Mucosa of descending colon (tissue), 3 donors: ENCODE results near the gene CFTR. TPM values are rescaled to one million over a fixed set of nuclear protein-coding genes. Genes with fewer than 3 reads are reported as not detected.

Source experiments
- ATAC-seq: fragments of 200-7000 bp; cut with Tn5 transposase; one replicate; pipeline ENCODE4 v1.9.1; 2020; ENCODE audit warnings: mild to moderate bottlenecking, moderate library complexity
- DNase-seq, 3 donors: peaks; one replicate each; pipeline ENCODE4 v3.0.0-alpha.2; 2020
- H3K36me3 ChIP-seq: fragments of 200-600 bp; one replicate; pipeline ENCODE4 v1.8.0; 2021; ENCODE audit warnings: low read depth, mild to moderate bottlenecking
- H3K4me1 ChIP-seq: fragments of 200-600 bp; one replicate; pipeline ENCODE4 v1.8.0; 2021; ENCODE audit warnings: low read depth, mild to moderate bottlenecking
- H3K4me3 ChIP-seq: fragments of 200-600 bp; one replicate; pipeline ENCODE4 v1.8.0; 2021; ENCODE audit warnings: mild to moderate bottlenecking
- H3K9me3 ChIP-seq: fragments of 200-600 bp; one replicate; pipeline ENCODE4 v1.8.0; 2021; ENCODE audit warnings: mild to moderate bottlenecking
- intact Hi-C, 2 donors: fragments of 100-400 bp; cut with DNase I in 1 of 2; cut with micrococcal nuclease in 1 of 2; formaldehyde crosslinking; loops; one replicate each; pipeline versions ENCODE4 v1.11.0 to v1.11.1; 2022; cut with DNase I, micrococcal nuclease
- total RNA-seq, 3 donors: library from RNA; stranded (reverse); fragmentation: NEBNext Ultra II Directional in 2 of 3; extraction: Animal tissue kit (Norgen Biotek cat#: 25700) in 2 of 3; gene quantifications; one replicate each; pipeline versions ENCODE4 v1.2.1 to v1.2.4, GENCODE V29; 2021 to 2023
- TF ChIP-seq, protein P1 (sequence below): fragments of 200-600 bp; IDR thresholded peaks from one replicate; pipeline ENCODE4 v1.8.0; 2022; ENCODE audit warnings: antibody characterized with exemption, mild to moderate bottlenecking
- donor health status: DM: no; HTN: no; CAD: no; lungs with moderate emphysema.
- donor health status: DM: no; HTN: no; CAD: no.
- donor health status: DM: no; HTN: yes; CAD: no.

CFTR gene
- total RNA-seq, 3 donors from 2014 or later = 85.9 to 176 (median 94.9) TPM

- intact Hi-C loops = no loop called here
- DNase-seq (no peak), ATAC-seq (no peak)
- TF ChIP-seq, protein P1, sequence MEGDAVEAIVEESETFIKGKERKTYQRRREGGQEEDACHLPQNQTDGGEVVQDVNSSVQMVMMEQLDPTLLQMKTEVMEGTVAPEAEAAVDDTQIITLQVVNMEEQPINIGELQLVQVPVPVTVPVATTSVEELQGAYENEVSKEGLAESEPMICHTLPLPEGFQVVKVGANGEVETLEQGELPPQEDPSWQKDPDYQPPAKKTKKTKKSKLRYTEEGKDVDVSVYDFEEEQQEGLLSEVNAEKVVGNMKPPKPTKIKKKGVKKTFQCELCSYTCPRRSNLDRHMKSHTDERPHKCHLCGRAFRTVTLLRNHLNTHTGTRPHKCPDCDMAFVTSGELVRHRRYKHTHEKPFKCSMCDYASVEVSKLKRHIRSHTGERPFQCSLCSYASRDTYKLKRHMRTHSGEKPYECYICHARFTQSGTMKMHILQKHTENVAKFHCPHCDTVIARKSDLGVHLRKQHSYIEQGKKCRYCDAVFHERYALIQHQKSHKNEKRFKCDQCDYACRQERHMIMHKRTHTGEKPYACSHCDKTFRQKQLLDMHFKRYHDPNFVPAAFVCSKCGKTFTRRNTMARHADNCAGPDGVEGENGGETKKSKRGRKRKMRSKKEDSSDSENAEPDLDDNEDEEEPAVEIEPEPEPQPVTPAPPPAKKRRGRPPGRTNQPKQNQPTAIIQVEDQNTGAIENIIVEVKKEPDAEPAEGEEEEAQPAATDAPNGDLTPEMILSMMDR = no peak
- no peak overlapping the region for H3K4me3 ChIP-seq
- no peaks in the 10 kb centered on the region for H3K9me3 ChIP-seq
- H3K4me1 ChIP-seq = no peaks in the 10 kb centered on the region
- no peaks in the 10 kb centered on the region for H3K36me3 ChIP-seq
These were observed 151.2 kb downstream of the CFTR start for GRCh38 chr7:117630907-117631564.

GRCh38 chr7:117631652-117632051 lies 151.8 kb downstream of the CFTR start:
- intact Hi-C loops = no loop called here
- TF ChIP-seq, protein P1 = no peak
- no peaks in the 10 kb centered on the region for H3K4me1 ChIP-seq
- H3K9me3 ChIP-seq = no peaks in the 10 kb centered on the region
- H3K4me3 ChIP-seq = no peak overlapping the region
- DNase-seq (no peak), ATAC-seq (no peak)
- H3K36me3 ChIP-seq = no peaks in the 10 kb centered on the region

- no peaks in the 10 kb centered on the region for H3K4me1 ChIP-seq
- H3K9me3 ChIP-seq = no peaks in the 10 kb centered on the region
- no peak overlapping the region for H3K4me3 ChIP-seq
- TF ChIP-seq, protein P1 = no peak
- DNase-seq = no peak
- no peaks in the 10 kb centered on the region for H3K36me3 ChIP-seq
- intact Hi-C loops = no loop called here
- no peak for ATAC-seq
These were observed 158.1 kb downstream of the CFTR start for GRCh38 chr7:117637937-117638336.

- intact Hi-C loops = no loop called here
- DNase-seq (no peak), ATAC-seq (no peak)
- Histone ChIP-seq H3K4me1 (no peaks in the 10 kb centered on the region), H3K36me3 (no peaks in the 10 kb centered on the region), H3K4me3 (no peak overlapping the region), H3K9me3 (no peaks in the 10 kb centered on the region)
- TF ChIP-seq, protein P1 = no peak
These were observed 160.1 kb downstream of the CFTR start for GRCh38 chr7:117639966-117640365.

DNA sequence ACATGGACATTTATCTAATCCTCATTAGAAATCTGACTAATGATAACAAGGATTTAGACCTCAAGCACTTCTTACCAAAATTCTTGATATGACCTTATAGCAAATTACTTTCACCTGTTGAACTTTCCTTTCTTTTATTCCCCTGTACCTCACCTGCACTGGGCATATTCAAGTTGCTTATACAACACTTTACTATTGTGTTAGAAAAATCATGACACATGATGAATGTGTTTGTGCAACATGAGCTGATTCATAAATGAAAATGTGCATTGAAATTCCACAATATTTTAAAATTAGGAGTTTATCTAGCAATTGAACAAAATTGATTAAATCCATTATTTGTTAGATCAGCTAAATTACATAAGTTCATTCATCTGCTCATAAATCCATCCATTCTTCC lies 160.6 kb downstream of the CFTR start:
- DNase-seq = no peak
- Histone ChIP-seq H3K4me1 (no peaks in the 10 kb centered on the region), H3K4me3 (no peak overlapping the region), H3K9me3 (no peaks in the 10 kb centered on the region), H3K36me3 (no peaks in the 10 kb centered on the region)
- no peak for ATAC-seq
- TF ChIP-seq, protein P1 = no peak
- intact Hi-C loops = no loop called here
